Esophagus muscularis mucosa (tissue), 4 donors: Measurements from ENCODE around the gene TTYH2. TPM values are rescaled to one million over a fixed set of nuclear protein-coding genes. Genes with fewer than 3 reads are reported as not detected.
"Not testable (repeated sequence)": the region's sequence is repeated elsewhere in the genome, so short reads cannot be mapped to it uniquely, and the experiment has no call there.

ENCODE experiments used
- DNase-seq: peaks from one replicate; pipeline ENCODE4 v3.0.0-alpha.2; 2017; ENCODE audit errors: extremely low spot score
- H3K27ac ChIP-seq, 4 donors: fragments of 200-600 bp; sonication (generic); replicated peaks in 1 of 4; 1 replicate in 3 of 4; 2 replicates in 1 of 4; pipeline ENCODE4 v1.5.1; 2016 to 2019; ENCODE audit warnings: mild to moderate bottlenecking in 1 of 4
- H3K27me3 ChIP-seq, 4 donors: fragments of 200-600 bp; sonication (generic); one replicate each; pipeline versions ENCODE4 v1.5.1 to v1.6.0; 2016 to 2019
- H3K36me3 ChIP-seq, 4 donors: fragments of 200-600 bp; sonication (generic); one replicate each; pipeline ENCODE4 v1.5.1; 2016 to 2019
- H3K4me1 ChIP-seq, 4 donors: fragments of 200-600 bp; sonication (generic); one replicate each; pipeline ENCODE4 v1.5.1; 2016 to 2019
- H3K4me3 ChIP-seq, 4 donors: fragments of 200-600 bp; sonication (generic); 1 replicate in 2 of 4; 2 replicates in 2 of 4; pipeline ENCODE4 v1.5.1; 2016 to 2019; ENCODE audit warnings: mild to moderate bottlenecking in 4 of 4, moderate library complexity in 1 of 4
- H3K9me3 ChIP-seq, 4 donors: fragments of 200-600 bp; sonication (generic); 1 replicate in 3 of 4; 2 replicates in 1 of 4; pipeline ENCODE4 v1.5.1; 2016 to 2019
- EP300 ChIP-seq: sonication (generic); formaldehyde crosslinking; IDR thresholded peaks from one replicate; pipeline ENCODE4 v1.6.1; 2017; ENCODE audit warnings: antibody characterized with exemption
- POLR2A ChIP-seq: fragments of 450-650 bp; IDR thresholded peaks from one replicate; pipeline ENCODE4 v1.6.1; 2017; ENCODE audit warnings: antibody characterized with exemption, moderate library complexity, mild to moderate bottlenecking, low read depth
- POLR2AphosphoS5 ChIP-seq, 2 donors: sonication (generic); formaldehyde crosslinking; IDR thresholded peaks; one replicate each; pipeline ENCODE4 v1.6.1; 2017; ENCODE audit warnings: antibody characterized with exemption in 2 of 2
- WGBS: methylation state at CpG from one replicate; pipeline ENCODE4 v1.1.5; 2018; 5-methylcytosine and 5-hydroxymethylcytosine counted together
- intact Hi-C: fragments of 100-400 bp; cut with DNase I; formaldehyde crosslinking; loops from one replicate; pipeline ENCODE4 v1.15.1; 2023
- total RNA-seq, 4 donors: library from RNA; depleted of rRNA; stranded (reverse); fragments of >200 nt; gene quantifications; one replicate each; pipeline versions ENCODE4 v1.1.0 to v1.2.1, GENCODE V29; 2016
- TF ChIP-seq, protein P1 (sequence below), 3 experiments: fragments of 200-600 bp in 2 of 3; fragments of 450-650 bp in 1 of 3; sonication (generic) in 2 of 3; IDR thresholded peaks; one replicate each; pipeline ENCODE4 v1.5.1; 2017 to 2019; ENCODE audit warnings: antibody characterized with exemption in 3 of 3, mild to moderate bottlenecking in 2 of 3, moderate library complexity in 1 of 3

Gene TTYH2
- total RNA-seq, 4 donors from 2014 or later, result 5.8 to 11.3 (median 7.9) TPM

GRCh38 chr17:74259667-74260524, 46.5 kb downstream of the TTYH2 start:
- Histone ChIP-seq H3K4me3 (no peak overlapping the region), H3K36me3 (peaks cover 0 to 45% (median 13%) of the 10 kb centered on the region in 4 donors), H3K27ac (no peak overlapping the region), H3K4me1 (no peaks in the 10 kb centered on the region), H3K27me3 (no peaks in the 10 kb centered on the region), H3K9me3 (no peaks in the 10 kb centered on the region)
- TF ChIP-seq EP300 (no peak), POLR2A (no peak)
- 85% methylated on average over 21 of the region's 21 CpGs for WGBS
- no peak for DNase-seq
- intact Hi-C loops, result no loop called here

- TF ChIP-seq, protein P1, sequence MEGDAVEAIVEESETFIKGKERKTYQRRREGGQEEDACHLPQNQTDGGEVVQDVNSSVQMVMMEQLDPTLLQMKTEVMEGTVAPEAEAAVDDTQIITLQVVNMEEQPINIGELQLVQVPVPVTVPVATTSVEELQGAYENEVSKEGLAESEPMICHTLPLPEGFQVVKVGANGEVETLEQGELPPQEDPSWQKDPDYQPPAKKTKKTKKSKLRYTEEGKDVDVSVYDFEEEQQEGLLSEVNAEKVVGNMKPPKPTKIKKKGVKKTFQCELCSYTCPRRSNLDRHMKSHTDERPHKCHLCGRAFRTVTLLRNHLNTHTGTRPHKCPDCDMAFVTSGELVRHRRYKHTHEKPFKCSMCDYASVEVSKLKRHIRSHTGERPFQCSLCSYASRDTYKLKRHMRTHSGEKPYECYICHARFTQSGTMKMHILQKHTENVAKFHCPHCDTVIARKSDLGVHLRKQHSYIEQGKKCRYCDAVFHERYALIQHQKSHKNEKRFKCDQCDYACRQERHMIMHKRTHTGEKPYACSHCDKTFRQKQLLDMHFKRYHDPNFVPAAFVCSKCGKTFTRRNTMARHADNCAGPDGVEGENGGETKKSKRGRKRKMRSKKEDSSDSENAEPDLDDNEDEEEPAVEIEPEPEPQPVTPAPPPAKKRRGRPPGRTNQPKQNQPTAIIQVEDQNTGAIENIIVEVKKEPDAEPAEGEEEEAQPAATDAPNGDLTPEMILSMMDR (IDR thresholded peaks at IDR 0.05), result no peak
- TF ChIP-seq POLR2AphosphoS5 (IDR thresholded peaks at IDR 0.05) (no peak), POLR2A (no peak), EP300 (no peak)
- Histone ChIP-seq H3K36me3 (peaks cover 0 to 40% (median 13%) of the 10 kb centered on the region in 4 donors), H3K4me3 (no peak overlapping the region)
Observed at GRCh38 chr17:74260525-74260850, 47.1 kb downstream of the TTYH2 start.

DNA sequence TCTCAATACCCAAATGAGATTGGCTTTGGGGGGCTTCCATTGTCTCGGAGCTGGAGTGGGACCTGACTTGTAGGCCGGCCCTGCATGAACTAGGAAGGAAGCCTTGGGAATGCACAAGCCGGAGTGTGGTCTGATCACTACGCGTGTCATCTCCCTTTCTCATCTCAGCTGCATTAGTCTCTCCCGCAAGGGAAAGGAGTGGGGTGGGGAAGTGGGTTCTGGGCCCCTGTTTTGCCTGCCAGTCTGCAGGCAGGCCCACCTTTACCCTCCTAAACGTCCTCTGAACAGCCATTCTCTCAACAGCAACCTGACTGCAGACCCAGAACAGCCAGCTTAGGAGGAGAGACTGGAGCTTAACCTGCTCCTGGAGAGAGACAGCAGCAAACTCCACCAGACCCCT, 49.2 kb downstream of the TTYH2 start:
- Histone ChIP-seq H3K27me3 (peaks cover 0 to 6% (median 0%) of the 10 kb centered on the region in 4 donors), H3K36me3 (peaks cover 0 to 22% (median 5%) of the 10 kb centered on the region in 4 donors), H3K4me1 (no peaks in the 10 kb centered on the region), H3K27ac (no peak overlapping the region), H3K4me3 (no peak overlapping the region), H3K9me3 (no peaks in the 10 kb centered on the region)
- no peak for TF ChIP-seq POLR2A
- TF ChIP-seq POLR2AphosphoS5 (IDR thresholded peaks at IDR 0.05), result no peak
- TF ChIP-seq, protein P1 (IDR thresholded peaks at IDR 0.05), result no peak
- no peak for TF ChIP-seq EP300
- WGBS, result 94% methylated on average over 7 of the region's 7 CpGs
- DNase-seq, result no peak
- intact Hi-C loops, result no loop called here

More at GRCh38 chr17:74260525-74260850, 47.1 kb downstream of the TTYH2 start:
- no peaks in the 10 kb centered on the region for H3K9me3 ChIP-seq
- intact Hi-C loops, result no loop called here
- H3K27me3 ChIP-seq, result no peaks in the 10 kb centered on the region
- H3K4me1 ChIP-seq, result no peaks in the 10 kb centered on the region
- no peak overlapping the region for H3K27ac ChIP-seq
- DNase-seq, result no peak
- WGBS, result 72% methylated on average over 6 of the region's 6 CpGs

DNA sequence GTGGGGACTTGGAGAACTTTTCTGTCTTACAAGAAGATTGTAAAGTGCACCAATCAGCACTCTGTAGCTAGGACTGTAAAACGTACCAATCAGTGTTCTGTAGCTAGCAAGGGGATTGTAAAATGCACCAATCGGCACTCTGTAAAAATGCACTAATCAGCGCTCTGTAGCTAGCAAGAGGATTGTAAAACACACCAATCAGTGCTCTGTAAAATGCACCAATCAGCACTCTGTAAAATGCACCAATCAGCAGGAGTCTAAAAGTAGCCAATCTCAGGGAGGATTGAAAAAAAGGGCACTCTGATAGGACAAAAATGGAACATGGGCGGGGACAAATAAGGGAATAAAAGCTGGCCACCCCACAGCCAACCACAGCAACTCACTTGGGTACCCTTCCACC, 53.7 kb downstream of the TTYH2 start:
- H3K4me3 ChIP-seq, H3K27ac ChIP-seq, DNase-seq, H3K36me3 ChIP-seq, H3K9me3 ChIP-seq, H3K4me1 ChIP-seq, intact Hi-C loops: not testable (repeated sequence)
- WGBS, result 89% methylated on average over 4 of the region's 4 CpGs
- peaks cover 0 to 12% (median 0%) of the 10 kb centered on the region in 4 donors for H3K27me3 ChIP-seq

GRCh38 chr17:74267579-74267978, 54.2 kb downstream of the TTYH2 start:
- Histone ChIP-seq H3K4me1 (peaks cover 3 to 12% (median 8%) of the 10 kb centered on the region in 4 donors), H3K9me3 (no peaks in the 10 kb centered on the region), H3K27me3 (peaks cover 0 to 18% (median 0%) of the 10 kb centered on the region in 4 donors), H3K4me3 (no peak overlapping the region), H3K36me3 (no peaks in the 10 kb centered on the region), H3K27ac (no peak overlapping the region)
- intact Hi-C loops, result no loop called here
- no peak for DNase-seq
- WGBS, result 86% methylated on average over 7 of the region's 7 CpGs
- no peak for TF ChIP-seq EP300

GRCh38 chr17:74267987-74268499, 54.7 kb downstream of the TTYH2 start:
- DNase-seq, result no peak
- Histone ChIP-seq H3K27ac (no peak overlapping the region), H3K4me3 (no peak overlapping the region), H3K27me3 (peaks cover 0 to 22% (median 0%) of the 10 kb centered on the region in 4 donors), H3K9me3 (no peaks in the 10 kb centered on the region), H3K36me3 (no peaks in the 10 kb centered on the region), H3K4me1 (peaks cover 3 to 17% (median 13%) of the 10 kb centered on the region in 4 donors)
- intact Hi-C loops, result no loop called here
- no peak for TF ChIP-seq POLR2AphosphoS5 (IDR thresholded peaks at IDR 0.05)
- TF ChIP-seq, protein P1 (IDR thresholded peaks at IDR 0.05), result no peak
- TF ChIP-seq EP300, result no peak
- TF ChIP-seq POLR2A, result no peak
- WGBS, result 64% methylated on average over 17 of the region's 17 CpGs
